ENCODE results near the gene RARS1. TPM values are rescaled to one million over a fixed set of nuclear protein-coding genes. Genes with fewer than 3 reads are reported as not detected.

The RARS1 gene
- 100 to 1,000 TPM in 1 of 4 donors, 10 to 100 TPM in 3; 54.8 to 123 (median 68.8) TPM for polyA plus RNA-seq
- long read RNA-seq, donor 1, transcript RARS-201 (15 exons, 2,146 nt) = major isoform, 10 of 73 reads
- long read RNA-seq, donor 1, partial matches to known transcripts = 60 of 73 reads
- long read RNA-seq, donor 1, other reads (novel, unspliced or antisense) = 0 of 73 reads
- long read RNA-seq, donor 2, partial matches to known transcripts = 22 of 26 reads
- long read RNA-seq, donor 2, other reads (novel, unspliced or antisense) = 0 of 26 reads
- long read RNA-seq, donor 3, partial matches to known transcripts = 54 of 60 reads
- long read RNA-seq, donor 3, other reads (novel, unspliced or antisense) = 0 of 60 reads
- long read RNA-seq, donor 4, partial matches to known transcripts = 0 of 1 reads
- long read RNA-seq, donor 4, other reads (novel, unspliced or antisense) = 0 of 1 reads
- long read RNA-seq, donor 5, partial matches to known transcripts = 0 of 3 reads
- long read RNA-seq, donor 5, other reads (novel, unspliced or antisense) = 0 of 3 reads
- long read RNA-seq, donor 6, transcript RARS-201 (15 exons, 2,146 nt) = major isoform, 7 of 43 reads
- long read RNA-seq, donor 6, partial matches to known transcripts = 31 of 43 reads
- long read RNA-seq, donor 6, other reads (novel, unspliced or antisense) = 5 of 43 reads
- long read RNA-seq, donor 7, transcript RARS-201 (15 exons, 2,146 nt) = major isoform, 6 of 29 reads
- long read RNA-seq, donor 7, partial matches to known transcripts = 22 of 29 reads
- long read RNA-seq, donor 7, other reads (novel, unspliced or antisense) = 0 of 29 reads
- long read RNA-seq, donor 8, partial matches to known transcripts = 0 of 2 reads
- long read RNA-seq, donor 8, other reads (novel, unspliced or antisense) = 0 of 2 reads
- long read RNA-seq, donor 9, partial matches to known transcripts = 11 of 13 reads
- long read RNA-seq, donor 9, other reads (novel, unspliced or antisense) = 0 of 13 reads
- long read RNA-seq, donor 10, transcript RARS-201 (15 exons, 2,146 nt) = major isoform, 7 of 37 reads
- long read RNA-seq, donor 10, partial matches to known transcripts = 28 of 37 reads
- long read RNA-seq, donor 10, other reads (novel, unspliced or antisense) = 0 of 37 reads

- H3K4me1 ChIP-seq (ENCODE audit: control insufficient read depth in 3 of 3, insufficient read depth in 2 of 3, low read depth in 1 of 3, low read length in 2 of 3) = peaks cover 5 to 20% (median 5%) of the 10 kb centered on the region in 3 donors
- FAIRE-seq (no peak), DNase-seq (peak; percentile 92 to 95)
- peak within 1 kb of the TSS; percentile 68 to 84 (median 81) for H3K27ac ChIP-seq (ENCODE audit: low read depth in 1 of 3, low read length in 2 of 3)
- peak within 1 kb of the TSS; percentile 85 to 95 (median 90) for H3K4me3 ChIP-seq (ENCODE audit: low read depth in 1 of 3, low read length in 3 of 3)
- peaks cover 6 to 21% (median 16%) of the 10 kb centered on the region in 3 donors for H3K36me3 ChIP-seq (ENCODE audit: control insufficient read depth in 3 of 3, insufficient read depth in 2 of 3, low read depth in 1 of 3, low read length in 3 of 3)
- no peaks in the 10 kb centered on the region for H3K9me3 ChIP-seq (ENCODE audit: control insufficient read depth in 2 of 2, insufficient read depth in 1 of 2, low read depth in 1 of 2, low read length in 1 of 2)
- WGBS, 3 donors = 0% methylated on average over 36 to 40 of the region's 40 CpGs
- no peaks in the 10 kb centered on the region for H3K27me3 ChIP-seq (ENCODE audit: control insufficient read depth in 3 of 3, insufficient read depth in 3 of 3, low read length in 3 of 3)
Measured at GRCh38 chr5:168486136-168486879, at the start of gene RARS1. Gene RARS1 (plus strand): TSS chr5:168486471. CDS start chr5:168486499, 28 bp downstream.

- Histone ChIP-seq H3K4me1 (ENCODE audit: control insufficient read depth in 3 of 3, insufficient read depth in 2 of 3, low read depth in 1 of 3, low read length in 2 of 3) (no peaks in the 10 kb centered on the region), H3K4me3 (ENCODE audit: low read depth in 1 of 3, low read length in 3 of 3) (no peak overlapping the region), H3K27me3 (ENCODE audit: control insufficient read depth in 3 of 3, insufficient read depth in 3 of 3, low read length in 3 of 3) (no peaks in the 10 kb centered on the region), H3K36me3 (ENCODE audit: control insufficient read depth in 3 of 3, insufficient read depth in 2 of 3, low read depth in 1 of 3, low read length in 3 of 3) (peaks cover 0 to 45% (median 16%) of the 10 kb centered on the region in 3 donors), H3K9me3 (ENCODE audit: control insufficient read depth in 2 of 2, insufficient read depth in 1 of 2, low read depth in 1 of 2, low read length in 1 of 2) (no peaks in the 10 kb centered on the region), H3K27ac (ENCODE audit: low read depth in 1 of 3, low read length in 2 of 3) (no peak overlapping the region)
- 71 to 87% (median 74%) methylated on average over 5 of the region's 5 CpGs for WGBS, 3 donors
- no peak for DNase-seq
- no peak for FAIRE-seq
Measured at GRCh38 chr5:168438349-168438748, 47.9 kb upstream of the RARS1 start.

- no peaks in the 10 kb centered on the region for H3K9me3 ChIP-seq (ENCODE audit: control insufficient read depth in 2 of 2, insufficient read depth in 1 of 2, low read depth in 1 of 2, low read length in 1 of 2)
- no peak for FAIRE-seq
- H3K27ac ChIP-seq (ENCODE audit: low read depth in 1 of 3, low read length in 2 of 3) = no peak overlapping the region
Measured at GRCh38 chr5:168443533-168443932, 42.7 kb upstream of the RARS1 start.

GRCh38 chr5:168443950-168444700 lies 42.1 kb upstream of the RARS1 start:
- WGBS, 3 donors = 79 to 88% (median 84%) methylated on average over 4 of the region's 4 CpGs
- peaks cover 0 to 31% (median 12%) of the 10 kb centered on the region in 3 donors for H3K36me3 ChIP-seq (ENCODE audit: control insufficient read depth in 3 of 3, insufficient read depth in 2 of 3, low read depth in 1 of 3, low read length in 3 of 3)

More at GRCh38 chr5:168443533-168443932, 42.7 kb upstream of the RARS1 start:
- no peaks in the 10 kb centered on the region for H3K4me1 ChIP-seq (ENCODE audit: control insufficient read depth in 3 of 3, insufficient read depth in 2 of 3, low read depth in 1 of 3, low read length in 2 of 3)
- H3K36me3 ChIP-seq (ENCODE audit: control insufficient read depth in 3 of 3, insufficient read depth in 2 of 3, low read depth in 1 of 3, low read length in 3 of 3) = peaks cover 0 to 31% (median 12%) of the 10 kb centered on the region in 3 donors
- H3K27me3 ChIP-seq (ENCODE audit: control insufficient read depth in 3 of 3, insufficient read depth in 3 of 3, low read length in 3 of 3) = no peaks in the 10 kb centered on the region
- no peak overlapping the region for H3K4me3 ChIP-seq (ENCODE audit: low read depth in 1 of 3, low read length in 3 of 3)
- DNase-seq = no peak

GRCh38 chr5:168446983-168447619 lies 39.2 kb upstream of the RARS1 start:
- WGBS, 3 donors = 84 to 93% (median 89%) methylated on average over 10 of the region's 10 CpGs
- Histone ChIP-seq H3K27me3 (ENCODE audit: control insufficient read depth in 3 of 3, insufficient read depth in 3 of 3, low read length in 3 of 3) (no peaks in the 10 kb centered on the region), H3K4me1 (ENCODE audit: control insufficient read depth in 3 of 3, insufficient read depth in 2 of 3, low read depth in 1 of 3, low read length in 2 of 3) (no peaks in the 10 kb centered on the region), H3K4me3 (ENCODE audit: low read depth in 1 of 3, low read length in 3 of 3) (no peak overlapping the region), H3K9me3 (ENCODE audit: control insufficient read depth in 2 of 2, insufficient read depth in 1 of 2, low read depth in 1 of 2, low read length in 1 of 2) (no peaks in the 10 kb centered on the region), H3K36me3 (ENCODE audit: control insufficient read depth in 3 of 3, insufficient read depth in 2 of 3, low read depth in 1 of 3, low read length in 3 of 3) (peaks cover 0 to 41% (median 14%) of the 10 kb centered on the region in 3 donors), H3K27ac (ENCODE audit: low read depth in 1 of 3, low read length in 2 of 3) (no peak overlapping the region)
- no peak for DNase-seq
- FAIRE-seq = no peak

More at GRCh38 chr5:168443950-168444700, 42.1 kb upstream of the RARS1 start:
- FAIRE-seq = no peak
- Histone ChIP-seq H3K4me1 (ENCODE audit: control insufficient read depth in 3 of 3, insufficient read depth in 2 of 3, low read depth in 1 of 3, low read length in 2 of 3) (no peaks in the 10 kb centered on the region), H3K27me3 (ENCODE audit: control insufficient read depth in 3 of 3, insufficient read depth in 3 of 3, low read length in 3 of 3) (no peaks in the 10 kb centered on the region), H3K9me3 (ENCODE audit: control insufficient read depth in 2 of 2, insufficient read depth in 1 of 2, low read depth in 1 of 2, low read length in 1 of 2) (no peaks in the 10 kb centered on the region), H3K27ac (ENCODE audit: low read depth in 1 of 3, low read length in 2 of 3) (no peak overlapping the region), H3K4me3 (ENCODE audit: low read depth in 1 of 3, low read length in 3 of 3) (no peak overlapping the region)
- DNase-seq = no peak

- DNase-seq (no peak), FAIRE-seq (no peak)
- Histone ChIP-seq H3K27me3 (ENCODE audit: control insufficient read depth in 3 of 3, insufficient read depth in 3 of 3, low read length in 3 of 3) (no peaks in the 10 kb centered on the region), H3K9me3 (ENCODE audit: control insufficient read depth in 2 of 2, insufficient read depth in 1 of 2, low read depth in 1 of 2, low read length in 1 of 2) (no peaks in the 10 kb centered on the region), H3K27ac (ENCODE audit: low read depth in 1 of 3, low read length in 2 of 3) (no peak overlapping the region), H3K4me1 (ENCODE audit: control insufficient read depth in 3 of 3, insufficient read depth in 2 of 3, low read depth in 1 of 3, low read length in 2 of 3) (no peaks in the 10 kb centered on the region), H3K36me3 (ENCODE audit: control insufficient read depth in 3 of 3, insufficient read depth in 2 of 3, low read depth in 1 of 3, low read length in 3 of 3) (peaks cover 0 to 45% (median 16%) of the 10 kb centered on the region in 3 donors), H3K4me3 (ENCODE audit: low read depth in 1 of 3, low read length in 3 of 3) (no peak overlapping the region)
- whole genome bisulfite sequencing, 3 donors = 78 to 93% (median 85%) methylated on average over 4 of the region's 4 CpGs
Measured at GRCh38 chr5:168447808-168448207, 38.5 kb upstream of the RARS1 start.

- 81 to 91% (median 86%) methylated on average over 2 of the region's 2 CpGs for WGBS, 3 donors
- no peaks in the 10 kb centered on the region for H3K9me3 ChIP-seq (ENCODE audit: control insufficient read depth in 2 of 2, insufficient read depth in 1 of 2, low read depth in 1 of 2, low read length in 1 of 2)
- FAIRE-seq (no peak), DNase-seq (no peak)
- H3K27me3 ChIP-seq (ENCODE audit: control insufficient read depth in 3 of 3, insufficient read depth in 3 of 3, low read length in 3 of 3) = no peaks in the 10 kb centered on the region
- H3K36me3 ChIP-seq (ENCODE audit: control insufficient read depth in 3 of 3, insufficient read depth in 2 of 3, low read depth in 1 of 3, low read length in 3 of 3) = peaks cover 0 to 48% (median 18%) of the 10 kb centered on the region in 3 donors
- no peak overlapping the region for H3K4me3 ChIP-seq (ENCODE audit: low read depth in 1 of 3, low read length in 3 of 3)
- H3K4me1 ChIP-seq (ENCODE audit: control insufficient read depth in 3 of 3, insufficient read depth in 2 of 3, low read depth in 1 of 3, low read length in 2 of 3) = no peaks in the 10 kb centered on the region
- H3K27ac ChIP-seq (ENCODE audit: low read depth in 1 of 3, low read length in 2 of 3) = no peak overlapping the region
Measured at GRCh38 chr5:168449166-168449565, 37.1 kb upstream of the RARS1 start.
